Right atrium auricular region (tissue), 2 donors: Measurements from ENCODE around the gene CYFIP2. TPM values are rescaled to one million over a fixed set of nuclear protein-coding genes. Genes with fewer than 3 reads are reported as not detected.

ENCODE experiments used
- DNase-seq: peaks from one replicate; pipeline ENCODE4 v3.0.0-alpha.2; 2019; ENCODE audit warnings: low spot score
- H3K27ac ChIP-seq, 2 donors: fragments of 200-600 bp; sonication (generic); 1 replicate in 1 of 2; 2 replicates in 1 of 2; pipeline ENCODE4 v1.5.1; 2016 to 2019
- H3K27me3 ChIP-seq, 2 donors: fragments of 200-600 bp; sonication (generic); one replicate each; pipeline versions ENCODE4 v1.5.1 to v1.6.0; 2017 to 2019
- H3K36me3 ChIP-seq: fragments of 200-600 bp; sonication (generic); one replicate; pipeline ENCODE4 v1.5.1; 2016
- H3K4me1 ChIP-seq, 2 donors: fragments of 200-600 bp; sonication (generic); one replicate each; pipeline versions ENCODE4 v1.5.1 to v1.6.0; 2017 to 2019
- H3K4me3 ChIP-seq, 2 donors: fragments of 200-600 bp; sonication (generic); 1 replicate in 1 of 2; 2 replicates in 1 of 2; pipeline ENCODE4 v1.5.1; 2017 to 2019; ENCODE audit warnings: mild to moderate bottlenecking in 1 of 2, moderate library complexity in 1 of 2
- H3K9me3 ChIP-seq, 2 donors: fragments of 200-600 bp; sonication (generic); one replicate each; pipeline ENCODE4 v1.5.1; 2019
- total RNA-seq, 2 donors: library from RNA; depleted of rRNA; stranded (reverse); fragments of >200 nt; gene quantifications; one replicate each; pipeline ENCODE4 v1.1.0, GENCODE V29; 2016
- TF ChIP-seq, protein P1 (sequence below), 2 donors: fragments of 200-600 bp; sonication (generic); IDR thresholded peaks; one replicate each; pipeline ENCODE4 v1.5.1; 2019; ENCODE audit warnings: antibody characterized with exemption in 2 of 2

CYFIP2 gene
- total RNA-seq, 2 donors from 2014 or later: 51.5 to 55.4 TPM

DNA sequence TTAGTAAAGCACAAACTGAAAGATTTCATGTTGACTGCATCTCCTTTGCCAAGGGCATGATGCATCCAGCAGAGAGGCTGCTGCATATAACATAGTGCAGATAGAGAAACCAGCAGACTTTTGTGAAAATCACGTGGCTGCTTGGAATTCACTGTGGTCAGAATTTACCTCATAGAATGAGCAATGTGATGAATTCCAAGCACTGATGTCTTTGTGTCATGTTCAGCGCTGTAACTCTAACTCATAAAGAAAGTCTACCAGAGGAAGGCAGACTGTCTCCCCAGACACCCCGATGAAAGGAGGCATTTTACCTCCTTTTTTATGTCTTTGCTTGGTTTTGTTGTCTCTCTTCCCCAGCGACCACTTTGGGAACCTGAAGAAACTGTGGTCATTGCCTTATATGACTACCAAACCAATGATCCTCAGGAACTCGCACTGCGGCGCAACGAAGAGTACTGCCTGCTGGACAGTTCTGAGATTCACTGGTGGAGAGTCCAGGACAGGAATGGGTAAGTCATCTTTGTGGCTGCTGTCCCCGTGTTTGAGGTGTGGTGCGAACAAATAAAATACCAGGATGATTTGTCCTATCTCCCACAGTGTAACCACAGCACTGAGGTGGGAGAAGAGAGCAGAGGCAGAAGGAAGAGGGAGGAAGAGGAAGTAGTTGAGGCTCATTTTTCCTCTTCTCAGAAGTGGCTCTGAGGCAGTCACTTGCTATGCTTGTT is 43.3 kb upstream of the CYFIP2 start:
- DNase-seq: no peak
- Histone ChIP-seq H3K36me3 (no peaks in the 10 kb centered on the region), H3K27me3 (no peaks in the 10 kb centered on the region), H3K4me1 (peaks cover 0 to 14% of the 10 kb centered on the region in 2 donors), H3K9me3 (no peaks in the 10 kb centered on the region), H3K27ac (no peak overlapping the region), H3K4me3 (no peak overlapping the region)
- TF ChIP-seq, protein P1, sequence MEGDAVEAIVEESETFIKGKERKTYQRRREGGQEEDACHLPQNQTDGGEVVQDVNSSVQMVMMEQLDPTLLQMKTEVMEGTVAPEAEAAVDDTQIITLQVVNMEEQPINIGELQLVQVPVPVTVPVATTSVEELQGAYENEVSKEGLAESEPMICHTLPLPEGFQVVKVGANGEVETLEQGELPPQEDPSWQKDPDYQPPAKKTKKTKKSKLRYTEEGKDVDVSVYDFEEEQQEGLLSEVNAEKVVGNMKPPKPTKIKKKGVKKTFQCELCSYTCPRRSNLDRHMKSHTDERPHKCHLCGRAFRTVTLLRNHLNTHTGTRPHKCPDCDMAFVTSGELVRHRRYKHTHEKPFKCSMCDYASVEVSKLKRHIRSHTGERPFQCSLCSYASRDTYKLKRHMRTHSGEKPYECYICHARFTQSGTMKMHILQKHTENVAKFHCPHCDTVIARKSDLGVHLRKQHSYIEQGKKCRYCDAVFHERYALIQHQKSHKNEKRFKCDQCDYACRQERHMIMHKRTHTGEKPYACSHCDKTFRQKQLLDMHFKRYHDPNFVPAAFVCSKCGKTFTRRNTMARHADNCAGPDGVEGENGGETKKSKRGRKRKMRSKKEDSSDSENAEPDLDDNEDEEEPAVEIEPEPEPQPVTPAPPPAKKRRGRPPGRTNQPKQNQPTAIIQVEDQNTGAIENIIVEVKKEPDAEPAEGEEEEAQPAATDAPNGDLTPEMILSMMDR (IDR thresholded peaks at IDR 0.05): no peak

DNA sequence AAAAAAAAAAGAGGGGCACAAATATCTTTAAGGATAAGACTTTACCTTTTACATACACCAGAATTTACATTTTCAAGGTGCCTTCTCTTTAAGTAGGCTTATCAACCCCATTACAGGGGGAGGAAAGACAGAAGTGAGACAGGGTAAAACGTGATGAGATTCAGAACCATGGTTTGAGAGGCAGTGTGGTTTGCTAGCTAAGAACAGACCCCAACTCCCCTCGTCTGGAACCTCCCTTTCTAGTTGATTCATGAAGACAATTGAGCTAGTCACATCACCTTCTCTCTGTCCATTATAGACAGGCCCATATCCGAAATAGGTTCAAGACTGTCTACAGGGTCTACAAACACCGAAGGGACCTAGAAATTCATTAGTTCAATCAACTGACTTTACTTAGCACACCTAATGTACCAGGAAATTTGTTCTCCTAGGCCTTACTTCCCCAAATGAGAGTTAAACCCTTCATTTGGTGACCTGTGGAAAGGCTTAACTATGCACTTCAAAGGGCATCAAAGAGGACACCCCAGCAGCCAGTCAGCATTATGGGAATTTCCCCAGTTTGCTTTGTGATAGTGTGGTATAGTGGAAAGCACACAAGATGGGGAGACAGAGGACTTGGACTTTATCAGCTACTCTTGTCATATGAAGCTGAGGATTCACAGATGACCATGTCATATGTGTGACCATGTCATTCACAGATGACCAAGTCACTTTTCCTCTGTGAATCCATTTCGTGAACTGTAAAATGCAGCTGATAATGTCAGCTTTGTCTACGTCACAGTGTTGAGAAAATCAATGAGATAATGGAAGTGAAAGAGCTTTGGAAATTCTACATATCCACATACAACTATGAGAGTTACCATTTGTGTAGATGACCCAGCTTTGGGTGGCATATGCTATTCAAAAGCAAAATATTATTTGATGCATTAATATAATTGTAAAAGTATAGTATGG is 40.2 kb upstream of the CYFIP2 start:
- DNase-seq: no peak
- no peaks in the 10 kb centered on the region for H3K27me3 ChIP-seq
- TF ChIP-seq, protein P1 (IDR thresholded peaks at IDR 0.05): no peak
- no peaks in the 10 kb centered on the region for H3K4me1 ChIP-seq
- no peaks in the 10 kb centered on the region for H3K36me3 ChIP-seq
- no peak overlapping the region for H3K27ac ChIP-seq
- no peaks in the 10 kb centered on the region for H3K9me3 ChIP-seq
- H3K4me3 ChIP-seq: no peak overlapping the region

DNA sequence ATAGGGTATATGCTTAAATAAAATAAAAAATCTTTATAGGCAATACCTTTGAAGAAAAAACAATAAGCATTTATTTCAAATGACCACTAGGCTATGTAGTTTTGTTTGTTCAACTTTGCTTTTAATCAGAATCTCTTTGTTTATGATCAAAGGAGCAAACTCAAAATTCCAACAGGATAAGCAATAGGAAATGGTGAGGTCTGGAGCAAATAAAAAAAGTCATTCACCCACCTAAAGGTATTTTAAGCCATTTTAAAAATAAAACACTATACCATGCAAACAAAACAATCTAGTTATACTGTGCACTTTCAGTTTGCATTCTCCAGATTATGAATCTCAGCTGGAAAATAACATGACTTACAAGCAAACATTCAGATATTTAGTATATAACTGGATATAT is 35.3 kb upstream of the CYFIP2 start:
- Histone ChIP-seq H3K4me3 (no peak overlapping the region), H3K9me3 (no peaks in the 10 kb centered on the region), H3K27me3 (no peaks in the 10 kb centered on the region), H3K4me1 (no peaks in the 10 kb centered on the region), H3K36me3 (no peaks in the 10 kb centered on the region), H3K27ac (no peak overlapping the region)
- no peak for DNase-seq
- TF ChIP-seq, protein P1 (IDR thresholded peaks at IDR 0.05): no peak

DNA sequence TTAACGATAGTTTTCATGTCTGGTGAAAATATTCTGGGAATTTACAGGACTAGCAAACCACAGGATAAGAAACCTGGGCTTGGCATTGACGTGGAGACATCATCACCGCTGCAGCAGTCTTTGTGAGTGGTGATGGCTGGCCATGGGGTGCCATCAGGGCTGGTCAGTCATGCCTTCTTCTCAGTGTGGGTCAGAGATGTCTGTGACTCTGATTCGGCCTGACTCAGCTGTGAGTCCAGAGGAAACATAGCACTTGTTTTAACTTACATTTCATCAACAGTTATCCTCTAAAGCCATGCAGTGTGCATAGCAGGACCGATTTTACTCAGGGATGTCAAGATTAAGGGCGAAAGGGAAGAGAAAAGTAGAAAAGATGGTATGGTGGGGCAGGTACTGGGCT is 33.2 kb upstream of the CYFIP2 start:
- no peaks in the 10 kb centered on the region for H3K27me3 ChIP-seq
- no peaks in the 10 kb centered on the region for H3K4me1 ChIP-seq
- no peak for DNase-seq
- TF ChIP-seq, protein P1 (IDR thresholded peaks at IDR 0.05): no peak
- no peak overlapping the region for H3K4me3 ChIP-seq
- no peaks in the 10 kb centered on the region for H3K36me3 ChIP-seq
- H3K9me3 ChIP-seq: no peaks in the 10 kb centered on the region
- H3K27ac ChIP-seq: no peak overlapping the region

DNA sequence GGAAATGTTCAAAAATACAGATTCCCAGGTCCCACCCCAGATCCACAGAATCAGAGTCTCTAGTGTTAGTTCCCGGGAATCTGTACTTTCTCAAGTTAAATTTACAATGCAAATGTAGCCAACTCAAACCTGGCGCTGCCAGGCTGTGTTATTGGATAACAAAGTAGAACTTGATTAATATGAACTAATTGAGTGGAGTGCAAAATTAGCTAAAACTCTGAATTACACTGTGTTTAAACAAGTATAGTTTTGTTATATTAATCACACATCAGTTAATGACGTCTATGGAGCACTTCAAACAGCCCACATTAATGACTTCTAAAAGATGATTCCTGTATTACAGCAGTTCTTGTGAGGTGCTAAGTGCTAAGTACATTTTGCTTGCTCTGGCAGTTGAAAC is 32.4 kb upstream of the CYFIP2 start:
- H3K9me3 ChIP-seq: no peaks in the 10 kb centered on the region
- no peaks in the 10 kb centered on the region for H3K4me1 ChIP-seq
- no peaks in the 10 kb centered on the region for H3K36me3 ChIP-seq
- H3K27ac ChIP-seq: no peak overlapping the region
- H3K27me3 ChIP-seq: no peaks in the 10 kb centered on the region
- no peak for DNase-seq
- no peak overlapping the region for H3K4me3 ChIP-seq
- TF ChIP-seq, protein P1 (IDR thresholded peaks at IDR 0.05): no peak
